ENCODE results near the gene C19orf44.

DNA sequence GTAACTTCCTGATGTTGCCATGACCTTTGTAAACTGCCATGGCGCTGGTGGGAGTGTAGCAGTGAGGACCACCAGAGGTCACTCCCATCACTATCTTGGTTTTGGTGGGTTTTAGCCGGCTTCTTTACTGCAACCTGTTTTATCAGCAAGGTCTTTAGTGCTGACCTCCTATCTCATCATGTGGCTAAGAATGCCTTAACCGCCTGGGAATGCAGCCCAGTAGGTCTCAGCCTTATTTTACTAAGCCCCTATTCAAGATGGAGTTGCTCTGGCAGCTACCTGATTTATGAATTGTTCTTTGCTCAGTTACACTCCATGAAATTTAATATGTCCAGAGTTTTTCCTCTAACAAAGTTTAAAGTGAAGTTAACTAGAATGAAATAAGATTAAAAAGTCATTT, 19.8 kb upstream of the C19orf44 start:
- TF ChIP-seq, protein P1, sequence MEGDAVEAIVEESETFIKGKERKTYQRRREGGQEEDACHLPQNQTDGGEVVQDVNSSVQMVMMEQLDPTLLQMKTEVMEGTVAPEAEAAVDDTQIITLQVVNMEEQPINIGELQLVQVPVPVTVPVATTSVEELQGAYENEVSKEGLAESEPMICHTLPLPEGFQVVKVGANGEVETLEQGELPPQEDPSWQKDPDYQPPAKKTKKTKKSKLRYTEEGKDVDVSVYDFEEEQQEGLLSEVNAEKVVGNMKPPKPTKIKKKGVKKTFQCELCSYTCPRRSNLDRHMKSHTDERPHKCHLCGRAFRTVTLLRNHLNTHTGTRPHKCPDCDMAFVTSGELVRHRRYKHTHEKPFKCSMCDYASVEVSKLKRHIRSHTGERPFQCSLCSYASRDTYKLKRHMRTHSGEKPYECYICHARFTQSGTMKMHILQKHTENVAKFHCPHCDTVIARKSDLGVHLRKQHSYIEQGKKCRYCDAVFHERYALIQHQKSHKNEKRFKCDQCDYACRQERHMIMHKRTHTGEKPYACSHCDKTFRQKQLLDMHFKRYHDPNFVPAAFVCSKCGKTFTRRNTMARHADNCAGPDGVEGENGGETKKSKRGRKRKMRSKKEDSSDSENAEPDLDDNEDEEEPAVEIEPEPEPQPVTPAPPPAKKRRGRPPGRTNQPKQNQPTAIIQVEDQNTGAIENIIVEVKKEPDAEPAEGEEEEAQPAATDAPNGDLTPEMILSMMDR (IDR thresholded peaks at IDR 0.05; ENCODE audit: borderline replicate concordance, extremely low read depth, low read length, poor library complexity, severe bottlenecking) = no peak
- TF ChIP-seq EZH2 (IDR thresholded peaks at IDR 0.05; ENCODE audit: borderline replicate concordance, low read depth, low read length, severe bottlenecking) = no peak

All from DND-41 (cell line).